HEK293 (cell line): ENCODE measurements around the gene PCBD2.

Experiments
- CTCF ChIA-PET: fragments of 350-600 bp; formaldehyde crosslinking; extraction: SDS; loops from one replicate; lab custom pipeline; 2021; ENCODE audit warnings: antibody characterized with exemption; lab: Yijun Ruan, JAX
- POLR2A ChIA-PET: fragments of 300-600 bp; formaldehyde crosslinking; extraction: SDS; loops from one replicate; lab custom pipeline; 2020; ENCODE audit warnings: antibody characterized with exemption, inconsistent platforms; lab: Yijun Ruan, JAX
- H3K27ac ChIP-seq: fragments of 200-500 bp; sonication (Bioruptor generic); 2 replicates; pipeline ENCODE4 v1.5.1; 2014; ENCODE audit warnings: low read depth, low read length, control low read depth, inconsistent platforms; ENCODE audit errors: extremely low read depth
- H3K36me3 ChIP-seq, 2 experiments: fragments of 200-500 bp in 1 of 2; sonication (Bioruptor generic) in 1 of 2; 1 replicate in 1 of 2; 2 replicates in 1 of 2; pipeline ENCODE4 v1.5.1; 2014 to 2017; ENCODE audit warnings: inconsistent platforms in 2 of 2, low read length in 2 of 2; ENCODE audit not compliant: control insufficient read depth in 2 of 2, insufficient read depth in 1 of 2
- H3K4me1 ChIP-seq: fragments of 200-500 bp; sonication (Bioruptor generic); 2 replicates; pipeline ENCODE4 v1.5.1; 2014; ENCODE audit warnings: mild to moderate bottlenecking, low read length, inconsistent platforms; ENCODE audit not compliant: control insufficient read depth, insufficient read depth
- H3K4me3 ChIP-seq: 2 replicates; pipeline ENCODE4 v1.5.1; 2011; ENCODE audit warnings: low read depth, mild to moderate bottlenecking, control low read depth, low read length, moderate library complexity
- H3K9me3 ChIP-seq: fragments of 200-500 bp; sonication (Bioruptor generic); 2 replicates; pipeline ENCODE4 v1.5.1; 2014; ENCODE audit warnings: low read depth, low read length, inconsistent platforms; ENCODE audit not compliant: control insufficient read depth, insufficient read depth
- BCL11B ChIP-seq: fragments of 450-650 bp; formaldehyde crosslinking; IDR thresholded peaks from 2 replicates; pipeline ENCODE4 v1.5.1; 2016; ENCODE audit warnings: low read depth, missing biosample characterization, missing genetic modification characterization
- EGR2 ChIP-seq: fragments of 450-650 bp; formaldehyde crosslinking; IDR thresholded peaks from 2 replicates; pipeline ENCODE4 v1.5.1; 2016; ENCODE audit warnings: low read depth, missing biosample characterization, missing genetic modification characterization
- GLI4 ChIP-seq: fragments of 450-650 bp; formaldehyde crosslinking; IDR thresholded peaks from 2 replicates; pipeline ENCODE4 v1.5.1; 2016; ENCODE audit warnings: missing biosample characterization, missing genetic modification characterization
- HOXA7 ChIP-seq: sonication (generic); formaldehyde crosslinking; IDR thresholded peaks from 2 replicates; pipeline ENCODE4 v1.8.1; 2022; ENCODE audit warnings: missing genetic modification reagents, borderline replicate concordance
- IKZF3 ChIP-seq: fragments of 450-650 bp; IDR thresholded peaks from 2 replicates; pipeline ENCODE4 v1.5.0; 2018; ENCODE audit warnings: missing biosample characterization, mild to moderate bottlenecking, missing genetic modification characterization, moderate library complexity
- KLF7 ChIP-seq: fragments of 450-650 bp; formaldehyde crosslinking; IDR thresholded peaks from 2 replicates; pipeline ENCODE4 v1.5.1; 2016; ENCODE audit warnings: missing biosample characterization, missing genetic modification characterization, borderline replicate concordance
- SALL2 ChIP-seq: fragments of 450-650 bp; formaldehyde crosslinking; IDR thresholded peaks from 2 replicates; pipeline ENCODE4 v1.5.0; 2017; ENCODE audit warnings: missing biosample characterization, mild to moderate bottlenecking, missing genetic modification characterization, borderline replicate concordance
- SCRT1 ChIP-seq: fragments of 450-650 bp; formaldehyde crosslinking; IDR thresholded peaks from 2 replicates; pipeline ENCODE4 v1.5.1; 2016; ENCODE audit warnings: missing biosample characterization, missing genetic modification characterization, borderline replicate concordance
- ZBTB20 ChIP-seq: fragments of 450-650 bp; formaldehyde crosslinking; IDR thresholded peaks from 2 replicates; pipeline ENCODE4 v1.5.1; 2016; ENCODE audit warnings: missing biosample characterization, missing genetic modification characterization
- ZBTB48 ChIP-seq: fragments of 450-650 bp; formaldehyde crosslinking; IDR thresholded peaks from 2 replicates; pipeline ENCODE4 v1.5.1; 2016; ENCODE audit warnings: missing biosample characterization, missing genetic modification characterization
- ZEB2 ChIP-seq: fragments of 450-650 bp; formaldehyde crosslinking; IDR thresholded peaks from 2 replicates; pipeline ENCODE4 v1.5.1; 2016; ENCODE audit warnings: missing biosample characterization, missing genetic modification characterization
- ZNF121 ChIP-seq: fragments of 450-650 bp; formaldehyde crosslinking; IDR thresholded peaks from 2 replicates; pipeline ENCODE4 v1.5.1; 2016; ENCODE audit warnings: missing biosample characterization, missing genetic modification characterization
- ZNF157 ChIP-seq: fragments of 450-650 bp; formaldehyde crosslinking; IDR thresholded peaks from 2 replicates; pipeline ENCODE4 v1.5.1; 2016; ENCODE audit warnings: missing biosample characterization, missing genetic modification characterization
- ZNF175 ChIP-seq: fragments of 450-650 bp; formaldehyde crosslinking; IDR thresholded peaks from 2 replicates; pipeline ENCODE4 v1.5.1; 2016; ENCODE audit warnings: missing biosample characterization, missing genetic modification characterization
- ZNF223 ChIP-seq: fragments of 450-650 bp; formaldehyde crosslinking; IDR thresholded peaks from 2 replicates; pipeline ENCODE4 v1.5.1; 2016; ENCODE audit warnings: missing biosample characterization, missing genetic modification characterization
- ZNF37A ChIP-seq: fragments of 450-650 bp; IDR thresholded peaks from 2 replicates; pipeline ENCODE4 v1.5.1; 2018; ENCODE audit warnings: missing biosample characterization, missing genetic modification characterization
- ZNF391 ChIP-seq: fragments of 450-650 bp; formaldehyde crosslinking; IDR thresholded peaks from 2 replicates; pipeline ENCODE4 v1.5.1; 2016; ENCODE audit warnings: low read depth, missing biosample characterization, missing genetic modification characterization, borderline replicate concordance
- ZNF558 ChIP-seq: fragments of 450-650 bp; formaldehyde crosslinking; IDR thresholded peaks from 2 replicates; pipeline ENCODE4 v1.5.1; 2016; ENCODE audit warnings: missing biosample characterization, missing genetic modification characterization
- TF ChIP-seq, protein P1 (sequence below): fragments of 450-650 bp; formaldehyde crosslinking; IDR thresholded peaks from 2 replicates; pipeline ENCODE4 v1.5.1; 2016; ENCODE audit warnings: missing biosample characterization, missing genetic modification characterization
- TF ChIP-seq, protein P2 (sequence below): fragments of 450-650 bp; formaldehyde crosslinking; IDR thresholded peaks from 2 replicates; pipeline ENCODE4 v1.5.1; 2017; ENCODE audit warnings: missing biosample characterization, missing genetic modification characterization
- TF ChIP-seq, protein P3 (sequence below): fragments of 450-650 bp; formaldehyde crosslinking; IDR thresholded peaks from 2 replicates; pipeline ENCODE4 v1.5.1; 2016; ENCODE audit warnings: missing biosample characterization, missing genetic modification characterization, low read depth
- TF ChIP-seq, protein P4 (sequence below): fragments of 450-650 bp; formaldehyde crosslinking; IDR thresholded peaks from 2 replicates; pipeline ENCODE4 v1.5.1; 2016; ENCODE audit warnings: missing biosample characterization, missing genetic modification characterization
- TF ChIP-seq, protein P5 (sequence below): IDR thresholded peaks from 2 replicates; pipeline ENCODE4 v1.6.1; 2011; ENCODE audit warnings: mild to moderate bottlenecking, low read depth, low read length, borderline replicate concordance

Gene PCBD2

DNA sequence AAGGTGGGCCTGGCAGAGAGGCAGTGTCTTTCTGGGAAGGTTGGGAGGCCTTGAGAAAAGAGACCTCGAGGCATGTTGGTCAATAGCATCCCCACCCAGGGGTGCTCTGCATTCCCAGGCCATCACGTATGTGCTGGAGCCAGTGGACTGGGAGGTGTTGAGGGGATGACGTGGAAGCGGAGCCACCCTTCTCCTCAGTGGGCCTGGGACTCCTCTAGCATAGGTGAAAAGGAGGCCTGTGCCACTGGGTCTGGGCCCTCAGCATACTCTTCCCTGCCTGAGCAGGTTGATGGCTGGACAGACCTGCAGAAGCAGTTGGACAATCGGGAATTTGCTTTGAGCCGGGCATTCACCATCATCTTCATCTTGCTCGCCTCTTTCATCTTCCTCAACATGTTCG is 103.6 kb downstream of the PCBD2 start:
- TF ChIP-seq ZBTB48 (tag by site-specific recombination) = no peak
- TF ChIP-seq, protein P1, sequence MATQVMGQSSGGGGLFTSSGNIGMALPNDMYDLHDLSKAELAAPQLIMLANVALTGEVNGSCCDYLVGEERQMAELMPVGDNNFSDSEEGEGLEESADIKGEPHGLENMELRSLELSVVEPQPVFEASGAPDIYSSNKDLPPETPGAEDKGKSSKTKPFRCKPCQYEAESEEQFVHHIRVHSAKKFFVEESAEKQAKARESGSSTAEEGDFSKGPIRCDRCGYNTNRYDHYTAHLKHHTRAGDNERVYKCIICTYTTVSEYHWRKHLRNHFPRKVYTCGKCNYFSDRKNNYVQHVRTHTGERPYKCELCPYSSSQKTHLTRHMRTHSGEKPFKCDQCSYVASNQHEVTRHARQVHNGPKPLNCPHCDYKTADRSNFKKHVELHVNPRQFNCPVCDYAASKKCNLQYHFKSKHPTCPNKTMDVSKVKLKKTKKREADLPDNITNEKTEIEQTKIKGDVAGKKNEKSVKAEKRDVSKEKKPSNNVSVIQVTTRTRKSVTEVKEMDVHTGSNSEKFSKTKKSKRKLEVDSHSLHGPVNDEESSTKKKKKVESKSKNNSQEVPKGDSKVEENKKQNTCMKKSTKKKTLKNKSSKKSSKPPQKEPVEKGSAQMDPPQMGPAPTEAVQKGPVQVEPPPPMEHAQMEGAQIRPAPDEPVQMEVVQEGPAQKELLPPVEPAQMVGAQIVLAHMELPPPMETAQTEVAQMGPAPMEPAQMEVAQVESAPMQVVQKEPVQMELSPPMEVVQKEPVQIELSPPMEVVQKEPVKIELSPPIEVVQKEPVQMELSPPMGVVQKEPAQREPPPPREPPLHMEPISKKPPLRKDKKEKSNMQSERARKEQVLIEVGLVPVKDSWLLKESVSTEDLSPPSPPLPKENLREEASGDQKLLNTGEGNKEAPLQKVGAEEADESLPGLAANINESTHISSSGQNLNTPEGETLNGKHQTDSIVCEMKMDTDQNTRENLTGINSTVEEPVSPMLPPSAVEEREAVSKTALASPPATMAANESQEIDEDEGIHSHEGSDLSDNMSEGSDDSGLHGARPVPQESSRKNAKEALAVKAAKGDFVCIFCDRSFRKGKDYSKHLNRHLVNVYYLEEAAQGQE (tag by site-specific recombination) = no peak
- TF ChIP-seq KLF7 (tag by site-specific recombination) = no peak
- no peak for TF ChIP-seq ZNF175 (tag by site-specific recombination)
- H3K4me3 ChIP-seq = no peak overlapping the region
- no peaks in the 10 kb centered on the region for H3K36me3 ChIP-seq
- no peaks in the 10 kb centered on the region for H3K4me1 ChIP-seq
- H3K9me3 ChIP-seq = no peaks in the 10 kb centered on the region
- H3K27ac ChIP-seq = no peak overlapping the region
- ChIA-PET CTCF (no interaction called here), POLR2A (no interaction called here)

DNA sequence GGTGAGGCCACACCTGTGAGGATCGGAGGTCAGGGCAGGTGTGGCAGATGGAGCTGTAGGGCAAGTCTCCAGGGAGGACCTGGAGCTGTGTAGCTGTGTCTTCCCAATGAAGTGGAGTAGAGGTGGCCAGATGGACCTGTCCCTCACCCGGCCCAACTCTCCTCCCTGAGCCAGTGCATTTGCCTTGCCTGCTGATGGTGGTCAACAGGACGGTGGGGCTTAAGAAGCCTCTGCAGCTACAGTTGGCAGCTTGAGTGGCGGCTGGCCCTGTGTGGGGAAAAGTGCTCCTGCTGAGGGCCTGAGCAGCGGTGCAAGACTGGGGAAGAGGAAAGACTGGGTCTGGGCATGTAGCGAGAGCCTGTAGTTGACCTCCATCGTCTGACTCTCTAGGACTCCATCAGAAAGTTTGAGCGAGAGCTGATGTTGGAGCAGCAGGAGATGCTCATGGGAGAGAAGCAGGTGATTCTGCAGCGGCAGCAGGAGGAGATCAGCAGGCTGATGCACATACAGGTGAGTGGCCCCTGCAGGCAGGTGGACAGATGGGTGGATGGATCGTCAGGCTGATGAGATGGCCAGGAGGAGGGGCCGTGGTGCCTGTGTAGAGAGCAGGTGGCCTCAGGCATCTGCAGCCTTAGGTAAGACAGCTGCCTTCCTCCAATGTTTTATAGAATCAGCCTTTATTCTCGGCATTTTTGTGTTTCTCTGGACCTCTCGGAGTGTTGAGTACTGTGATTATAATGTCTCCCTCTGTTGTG is 104.2 kb downstream of the PCBD2 start:
- no peaks in the 10 kb centered on the region for H3K4me1 ChIP-seq
- H3K9me3 ChIP-seq = no peaks in the 10 kb centered on the region
- H3K27ac ChIP-seq = no peak overlapping the region
- ChIA-PET CTCF (no interaction called here), POLR2A (no interaction called here)
- no peak overlapping the region for H3K4me3 ChIP-seq
- H3K36me3 ChIP-seq = no peaks in the 10 kb centered on the region
- TF ChIP-seq GLI4 (tag by site-specific recombination) = no peak
- TF ChIP-seq, protein P2, sequence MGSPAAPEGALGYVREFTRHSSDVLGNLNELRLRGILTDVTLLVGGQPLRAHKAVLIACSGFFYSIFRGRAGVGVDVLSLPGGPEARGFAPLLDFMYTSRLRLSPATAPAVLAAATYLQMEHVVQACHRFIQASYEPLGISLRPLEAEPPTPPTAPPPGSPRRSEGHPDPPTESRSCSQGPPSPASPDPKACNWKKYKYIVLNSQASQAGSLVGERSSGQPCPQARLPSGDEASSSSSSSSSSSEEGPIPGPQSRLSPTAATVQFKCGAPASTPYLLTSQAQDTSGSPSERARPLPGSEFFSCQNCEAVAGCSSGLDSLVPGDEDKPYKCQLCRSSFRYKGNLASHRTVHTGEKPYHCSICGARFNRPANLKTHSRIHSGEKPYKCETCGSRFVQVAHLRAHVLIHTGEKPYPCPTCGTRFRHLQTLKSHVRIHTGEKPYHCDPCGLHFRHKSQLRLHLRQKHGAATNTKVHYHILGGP = no peak
- TF ChIP-seq IKZF3 (tag by site-specific recombination) = no peak
- TF ChIP-seq, protein P3, sequence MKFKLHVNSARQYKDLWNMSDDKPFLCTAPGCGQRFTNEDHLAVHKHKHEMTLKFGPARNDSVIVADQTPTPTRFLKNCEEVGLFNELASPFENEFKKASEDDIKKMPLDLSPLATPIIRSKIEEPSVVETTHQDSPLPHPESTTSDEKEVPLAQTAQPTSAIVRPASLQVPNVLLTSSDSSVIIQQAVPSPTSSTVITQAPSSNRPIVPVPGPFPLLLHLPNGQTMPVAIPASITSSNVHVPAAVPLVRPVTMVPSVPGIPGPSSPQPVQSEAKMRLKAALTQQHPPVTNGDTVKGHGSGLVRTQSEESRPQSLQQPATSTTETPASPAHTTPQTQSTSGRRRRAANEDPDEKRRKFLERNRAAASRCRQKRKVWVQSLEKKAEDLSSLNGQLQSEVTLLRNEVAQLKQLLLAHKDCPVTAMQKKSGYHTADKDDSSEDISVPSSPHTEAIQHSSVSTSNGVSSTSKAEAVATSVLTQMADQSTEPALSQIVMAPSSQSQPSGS (tag by site-specific recombination) = no peak
- no peak for TF ChIP-seq ZNF157 (tag by site-specific recombination)
- TF ChIP-seq ZNF121 (tag by site-specific recombination) = no peak
- TF ChIP-seq ZBTB20 = no peak
- TF ChIP-seq ZNF37A (tag by site-specific recombination) = no peak
- TF ChIP-seq EGR2 (tag by site-specific recombination) = no peak
- no peak for TF ChIP-seq HOXA7 (CRISPR knock-in tag)
- no peak for TF ChIP-seq ZNF175 (tag by site-specific recombination)
- TF ChIP-seq ZEB2 = no peak
- no peak for TF ChIP-seq ZNF391
- no peak for TF ChIP-seq ZNF558
- TF ChIP-seq, protein P4, sequence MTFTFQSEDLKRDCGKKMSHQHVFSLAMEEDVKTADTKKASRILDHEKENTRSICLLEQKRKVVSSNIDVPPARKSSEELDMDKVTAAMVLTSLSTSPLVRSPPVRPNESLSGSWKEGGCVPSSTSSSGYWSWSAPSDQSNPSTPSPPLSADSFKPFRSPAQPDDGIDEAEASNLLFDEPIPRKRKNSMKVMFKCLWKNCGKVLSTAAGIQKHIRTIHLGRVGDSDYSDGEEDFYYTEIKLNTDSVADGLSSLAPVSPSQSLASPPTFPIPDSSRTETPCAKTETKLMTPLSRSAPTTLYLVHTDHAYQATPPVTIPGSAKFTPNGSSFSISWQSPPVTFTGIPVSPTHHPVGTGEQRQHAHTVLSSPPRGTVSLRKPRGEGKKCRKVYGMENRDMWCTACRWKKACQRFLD = no peak
- TF ChIP-seq BCL11B (tag by site-specific recombination) = no peak
- TF ChIP-seq SCRT1 (tag by site-specific recombination) = no peak
- no peak for TF ChIP-seq SALL2 (tag by site-specific recombination)
- TF ChIP-seq, protein P5, sequence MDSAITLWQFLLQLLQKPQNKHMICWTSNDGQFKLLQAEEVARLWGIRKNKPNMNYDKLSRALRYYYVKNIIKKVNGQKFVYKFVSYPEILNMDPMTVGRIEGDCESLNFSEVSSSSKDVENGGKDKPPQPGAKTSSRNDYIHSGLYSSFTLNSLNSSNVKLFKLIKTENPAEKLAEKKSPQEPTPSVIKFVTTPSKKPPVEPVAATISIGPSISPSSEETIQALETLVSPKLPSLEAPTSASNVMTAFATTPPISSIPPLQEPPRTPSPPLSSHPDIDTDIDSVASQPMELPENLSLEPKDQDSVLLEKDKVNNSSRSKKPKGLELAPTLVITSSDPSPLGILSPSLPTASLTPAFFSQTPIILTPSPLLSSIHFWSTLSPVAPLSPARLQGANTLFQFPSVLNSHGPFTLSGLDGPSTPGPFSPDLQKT = no peak
- TF ChIP-seq ZNF223 (tag by site-specific recombination) = no peak
